Vagina (tissue), 2 donors: Measurements from ENCODE around the gene POGK.

Source experiments
- CTCF ChIP-seq, 3 experiments: fragments of 450-650 bp in 2 of 3; fragments of 200-600 bp in 1 of 3; sonication (generic) in 1 of 3; IDR thresholded peaks; one replicate each; pipeline ENCODE4 v1.5.1; 2017 to 2019; ENCODE audit warnings: antibody characterized with exemption in 3 of 3, mild to moderate bottlenecking in 2 of 3, moderate library complexity in 2 of 3
- POLR2A ChIP-seq, 2 donors: fragments of 450-650 bp; IDR thresholded peaks; one replicate each; pipeline ENCODE4 v1.6.1; 2017; ENCODE audit warnings: antibody characterized with exemption in 2 of 2, mild to moderate bottlenecking in 2 of 2, moderate library complexity in 2 of 2
- POLR2AphosphoS5 ChIP-seq, 2 donors: sonication (generic); formaldehyde crosslinking; IDR thresholded peaks; one replicate each; pipeline ENCODE4 v1.9.0; 2017; ENCODE audit warnings: antibody characterized with exemption in 2 of 2, mild to moderate bottlenecking in 2 of 2, low read depth in 1 of 2; ENCODE audit not compliant: insufficient read depth in 1 of 2

GRCh38 chr1:166905136-166905535, 65.9 kb downstream of the POGK start:
- TF ChIP-seq POLR2A (IDR thresholded peaks at IDR 0.05), result no peak
- no peak for TF ChIP-seq CTCF (IDR thresholded peaks at IDR 0.05)
- TF ChIP-seq POLR2AphosphoS5 (IDR thresholded peaks at IDR 0.05; ENCODE audit: insufficient read depth in 1 of 2, low read depth in 1 of 2), result no peak
